Keratinocyte (primary cell): Measurements from ENCODE around the gene ABCA7.

Source experiments
- EZH2 ChIP-seq: IDR thresholded peaks from one replicate; pipeline ENCODE4 v1.6.1; 2012; ENCODE audit warnings: inconsistent platforms, mild to moderate bottlenecking, low read length, moderate library complexity
- TF ChIP-seq, protein P1 (sequence below), 3 experiments: IDR thresholded peaks in 1 of 3; conservative IDR thresholded peaks in 1 of 3; optimal IDR thresholded peaks in 1 of 3; 2 replicates in 2 of 3; 3 replicates in 1 of 3; pipeline versions ENCODE3 to v1.5.1; 2011; ENCODE audit warnings: low read length in 3 of 3, mild to moderate bottlenecking in 3 of 3, moderate library complexity in 2 of 3, control low read depth in 1 of 3, inconsistent platforms in 1 of 3; ENCODE audit not compliant: insufficient read depth in 2 of 3; ENCODE audit errors: extremely low read depth in 1 of 3

DNA sequence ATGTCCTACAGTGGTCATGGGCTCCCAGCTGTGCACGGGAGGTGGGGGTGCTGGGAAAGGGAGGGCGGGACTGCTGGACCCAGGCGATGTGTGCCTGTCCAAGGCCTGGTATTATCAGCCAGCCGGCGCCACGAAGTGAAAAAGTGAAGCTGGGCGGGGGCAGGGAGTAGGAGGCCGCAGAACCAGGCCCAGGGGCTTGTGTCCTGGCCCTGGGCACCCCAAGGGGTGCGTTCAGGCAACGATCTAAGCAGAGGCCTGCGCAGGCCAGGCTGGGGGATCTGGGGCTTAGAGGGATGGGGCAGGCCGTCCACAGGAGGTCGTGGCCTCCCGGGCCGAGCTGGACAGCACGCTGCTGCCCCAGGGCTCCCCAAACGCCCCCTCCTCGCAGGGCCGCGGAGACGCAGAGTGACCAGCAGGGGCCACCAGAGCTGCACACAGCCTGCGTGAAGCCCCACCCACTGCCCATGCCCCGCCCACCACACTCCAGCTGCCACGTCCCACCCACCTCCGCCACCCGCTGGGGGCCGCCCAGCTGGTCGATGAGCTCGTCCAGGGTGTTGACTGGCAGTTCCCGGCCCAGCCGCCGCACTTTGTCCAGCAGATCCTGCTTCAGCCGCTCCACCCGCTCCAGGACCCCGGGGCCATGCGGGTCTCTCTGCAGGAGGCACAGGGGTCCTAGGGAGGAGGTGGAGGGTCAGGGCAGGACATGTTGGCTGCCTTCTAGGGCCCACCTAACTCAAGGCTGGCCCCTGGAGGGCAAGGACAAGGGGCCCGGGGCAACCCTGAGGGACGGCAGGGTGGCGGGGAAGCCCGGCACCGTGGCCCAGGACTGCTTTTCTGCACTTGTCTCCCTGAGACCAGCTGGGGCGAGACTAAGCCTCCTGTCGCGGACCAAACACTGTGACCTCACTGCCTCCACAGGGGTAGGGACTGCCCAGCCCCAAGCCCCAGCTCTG is 73.4 kb downstream of the ABCA7 start:
- TF ChIP-seq, protein P1, sequence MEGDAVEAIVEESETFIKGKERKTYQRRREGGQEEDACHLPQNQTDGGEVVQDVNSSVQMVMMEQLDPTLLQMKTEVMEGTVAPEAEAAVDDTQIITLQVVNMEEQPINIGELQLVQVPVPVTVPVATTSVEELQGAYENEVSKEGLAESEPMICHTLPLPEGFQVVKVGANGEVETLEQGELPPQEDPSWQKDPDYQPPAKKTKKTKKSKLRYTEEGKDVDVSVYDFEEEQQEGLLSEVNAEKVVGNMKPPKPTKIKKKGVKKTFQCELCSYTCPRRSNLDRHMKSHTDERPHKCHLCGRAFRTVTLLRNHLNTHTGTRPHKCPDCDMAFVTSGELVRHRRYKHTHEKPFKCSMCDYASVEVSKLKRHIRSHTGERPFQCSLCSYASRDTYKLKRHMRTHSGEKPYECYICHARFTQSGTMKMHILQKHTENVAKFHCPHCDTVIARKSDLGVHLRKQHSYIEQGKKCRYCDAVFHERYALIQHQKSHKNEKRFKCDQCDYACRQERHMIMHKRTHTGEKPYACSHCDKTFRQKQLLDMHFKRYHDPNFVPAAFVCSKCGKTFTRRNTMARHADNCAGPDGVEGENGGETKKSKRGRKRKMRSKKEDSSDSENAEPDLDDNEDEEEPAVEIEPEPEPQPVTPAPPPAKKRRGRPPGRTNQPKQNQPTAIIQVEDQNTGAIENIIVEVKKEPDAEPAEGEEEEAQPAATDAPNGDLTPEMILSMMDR (optimal IDR thresholded peaks at IDR 0.05 in 1 of 3, IDR thresholded peaks at IDR 0.05 in 1 of 3, conservative IDR thresholded peaks at IDR 0.05 in 1 of 3; ENCODE audit: extremely low read depth in 1 of 3, insufficient read depth in 2 of 3, low read length in 3 of 3) = peak; percentile 49 to 86 (median 71)
- TF ChIP-seq EZH2 = no peak
